ENCODE data around the gene KIF22.
A peak's percentile ranks its signal among the peaks of the same experiment; 100 is the strongest.

Gene KIF22

DNA sequence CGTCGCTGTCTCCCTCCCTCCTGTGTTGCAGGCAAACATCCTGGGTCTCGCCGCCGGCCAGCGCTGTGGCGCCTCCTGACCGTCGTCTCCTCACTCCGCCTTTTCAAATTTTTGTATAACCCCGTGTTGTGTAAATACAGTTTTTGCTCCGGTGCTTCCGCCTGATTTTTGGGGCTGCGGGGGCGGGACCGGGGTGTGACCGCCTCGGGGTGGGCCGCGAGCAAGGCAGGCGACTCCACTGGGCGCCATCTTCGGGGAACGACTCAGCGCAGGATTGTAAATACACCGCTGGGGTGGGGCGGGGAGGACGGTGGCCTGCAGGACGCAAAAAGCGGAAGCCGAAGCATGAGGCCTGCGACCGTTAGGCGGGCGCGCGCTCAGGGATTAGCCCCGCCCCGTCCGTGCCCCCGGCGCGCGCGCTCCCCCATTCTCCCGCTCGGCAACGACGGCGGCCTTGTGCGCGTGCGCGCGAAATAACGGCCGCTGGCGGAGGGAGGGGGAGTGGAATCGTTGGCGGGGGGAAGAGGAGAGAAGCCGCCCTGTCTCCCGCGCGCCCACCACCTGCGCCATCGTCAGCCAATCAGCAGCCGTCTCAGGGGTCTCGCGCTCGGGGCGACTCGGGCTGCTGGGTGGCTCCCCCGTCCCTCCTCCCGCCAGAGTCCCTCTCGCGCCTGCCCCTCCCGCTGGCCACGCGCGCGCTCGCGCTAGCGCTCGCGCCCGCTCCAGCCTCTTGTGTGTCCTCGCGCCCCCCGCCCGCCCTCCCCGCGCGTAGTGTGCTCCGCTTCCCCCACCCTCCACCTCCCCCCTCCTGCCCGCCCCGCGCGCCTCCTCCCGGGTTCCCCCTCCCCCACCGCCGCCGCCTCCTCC is 14.9 kb downstream of the KIF22 start:
- peaks cover 20 to 74% (median 57%) of the 10 kb centered on the region in 11 experiments; a peak in 21 of 22 replicates for H3K36me3 ChIP-seq

DNA sequence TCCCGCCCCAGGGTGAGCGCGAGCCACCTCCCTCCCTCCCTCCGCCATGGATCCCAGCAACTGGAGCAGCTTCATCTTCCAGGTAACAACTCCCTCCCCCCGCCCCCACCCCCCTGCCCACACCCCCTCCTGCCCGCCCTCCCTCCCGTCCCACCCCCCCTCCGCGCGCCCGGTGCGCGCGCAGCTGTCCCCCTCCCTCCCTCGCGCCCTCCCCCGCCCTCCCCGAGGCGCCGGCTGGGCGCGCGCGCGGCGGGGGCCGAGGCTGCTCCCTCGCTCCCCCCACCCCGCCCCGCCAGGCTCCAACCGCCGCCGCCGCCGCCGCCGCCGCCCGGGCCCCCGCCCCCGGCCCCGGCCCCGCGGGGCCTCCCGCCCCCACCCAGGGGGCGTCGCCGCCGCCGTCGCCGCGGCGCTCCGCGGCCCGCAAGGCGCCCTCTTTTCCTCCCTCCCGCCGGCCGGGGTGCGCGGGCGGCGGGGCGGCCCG is 15.6 kb downstream of the KIF22 start, which contains the start of gene MAZ:
MAZ (plus strand) TSS at position 431 of the 481 bp plus-strand sequence. CDS start 173 bp downstream, outside the sequence.
- TF ChIP-seq Cebpa-rat (IDR thresholded peaks at IDR 0.05) = no peak
- peaks cover 48 to 65% (median 55%) of the 10 kb centered on the region in 10 experiments for H3K4me1 ChIP-seq
- H3K27ac ChIP-seq = peak within 1 kb of the TSS; percentile 92 to 98 (median 96)
- H3K4me2 ChIP-seq = peak within 1 kb of the TSS; percentile 95 to 100 (median 100)
- H3K9ac ChIP-seq = peak within 1 kb of the TSS; percentile 92 to 99 (median 97)
- peak within 1 kb of the TSS; percentile 75 to 88 (median 81) for H3K4me3 ChIP-seq
- no peaks in the 10 kb centered on the region for H3K9me3 ChIP-seq (replicated peaks in 1 of 11)
- peaks cover 24 to 35% (median 31%) of the 10 kb centered on the region in 11 experiments; a peak in 21 of 22 replicates for H4K20me1 ChIP-seq
- no peaks in the 10 kb centered on the region for H3K27me3 ChIP-seq
- peaks cover 14 to 69% (median 51%) of the 10 kb centered on the region in 11 experiments; a peak in 21 of 22 replicates for H3K36me3 ChIP-seq

More for the DNA sequence above, 14.9 kb downstream of the KIF22 start:
- TF ChIP-seq Cebpa-rat (IDR thresholded peaks at IDR 0.05) = no peak
- Histone ChIP-seq H4K20me1 (peaks cover 19 to 28% (median 24%) of the 10 kb centered on the region in 11 experiments; a peak in 21 of 22 replicates), H3K27me3 (no peaks in the 10 kb centered on the region), H3K4me2 (peak overlapping the region; percentile 77 to 99 (median 96)), H3K4me3 (peak overlapping the region; percentile 67 to 79 (median 74)), H3K4me1 (peaks cover 42 to 59% (median 48%) of the 10 kb centered on the region in 10 experiments), H3K9me3 (replicated peaks in 1 of 11) (no peaks in the 10 kb centered on the region), H3K27ac (peak overlapping the region; percentile 91 to 98 (median 96)), H3K9ac (peak overlapping the region; percentile 92 to 97 (median 94))

DNA sequence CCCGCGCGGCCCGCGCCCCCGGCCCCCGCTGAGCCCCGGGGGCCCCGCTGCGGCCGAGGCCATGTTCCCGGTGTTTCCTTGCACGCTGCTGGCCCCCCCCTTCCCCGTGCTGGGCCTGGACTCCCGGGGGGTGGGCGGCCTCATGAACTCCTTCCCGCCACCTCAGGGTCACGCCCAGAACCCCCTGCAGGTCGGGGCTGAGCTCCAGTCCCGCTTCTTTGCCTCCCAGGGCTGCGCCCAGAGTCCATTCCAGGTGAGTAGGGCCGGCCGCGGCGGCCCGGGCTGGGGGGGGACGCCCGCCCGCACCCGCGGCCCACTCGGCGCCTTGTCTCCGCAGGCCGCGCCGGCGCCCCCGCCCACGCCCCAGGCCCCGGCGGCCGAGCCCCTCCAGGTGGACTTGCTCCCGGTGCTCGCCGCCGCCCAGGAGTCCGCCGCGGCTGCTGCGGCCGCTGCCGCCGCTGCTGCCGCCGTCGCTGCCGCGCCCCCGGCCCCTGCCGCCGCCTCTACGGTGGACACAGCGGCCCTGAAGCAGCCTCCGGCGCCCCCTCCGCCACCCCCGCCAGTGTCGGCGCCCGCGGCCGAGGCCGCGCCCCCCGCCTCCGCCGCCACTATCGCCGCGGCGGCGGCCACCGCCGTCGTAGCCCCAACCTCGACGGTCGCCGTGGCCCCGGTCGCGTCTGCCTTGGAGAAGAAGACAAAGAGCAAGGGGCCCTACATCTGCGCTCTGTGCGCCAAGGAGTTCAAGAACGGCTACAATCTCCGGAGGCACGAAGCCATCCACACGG is 16.3 kb downstream of the KIF22 start:
- Histone ChIP-seq H4K20me1 (peaks cover 24 to 40% (median 37%) of the 10 kb centered on the region in 11 experiments; a peak in 21 of 22 replicates), H3K9ac (peak overlapping the region; percentile 90 to 99 (median 96)), H3K4me1 (peaks cover 54 to 66% (median 62%) of the 10 kb centered on the region in 10 experiments), H3K4me2 (peak overlapping the region; percentile 95 to 100 (median 100)), H3K27me3 (no peaks in the 10 kb centered on the region), H3K4me3 (peak overlapping the region; percentile 74 to 88 (median 81)), H3K9me3 (replicated peaks in 1 of 11) (no peaks in the 10 kb centered on the region), H3K36me3 (peaks cover 11 to 62% (median 44%) of the 10 kb centered on the region in 11 experiments; a peak in 21 of 22 replicates), H3K27ac (peak overlapping the region; percentile 79 to 98 (median 96))
- no peak for TF ChIP-seq Cebpa-rat (IDR thresholded peaks at IDR 0.05)

DNA sequence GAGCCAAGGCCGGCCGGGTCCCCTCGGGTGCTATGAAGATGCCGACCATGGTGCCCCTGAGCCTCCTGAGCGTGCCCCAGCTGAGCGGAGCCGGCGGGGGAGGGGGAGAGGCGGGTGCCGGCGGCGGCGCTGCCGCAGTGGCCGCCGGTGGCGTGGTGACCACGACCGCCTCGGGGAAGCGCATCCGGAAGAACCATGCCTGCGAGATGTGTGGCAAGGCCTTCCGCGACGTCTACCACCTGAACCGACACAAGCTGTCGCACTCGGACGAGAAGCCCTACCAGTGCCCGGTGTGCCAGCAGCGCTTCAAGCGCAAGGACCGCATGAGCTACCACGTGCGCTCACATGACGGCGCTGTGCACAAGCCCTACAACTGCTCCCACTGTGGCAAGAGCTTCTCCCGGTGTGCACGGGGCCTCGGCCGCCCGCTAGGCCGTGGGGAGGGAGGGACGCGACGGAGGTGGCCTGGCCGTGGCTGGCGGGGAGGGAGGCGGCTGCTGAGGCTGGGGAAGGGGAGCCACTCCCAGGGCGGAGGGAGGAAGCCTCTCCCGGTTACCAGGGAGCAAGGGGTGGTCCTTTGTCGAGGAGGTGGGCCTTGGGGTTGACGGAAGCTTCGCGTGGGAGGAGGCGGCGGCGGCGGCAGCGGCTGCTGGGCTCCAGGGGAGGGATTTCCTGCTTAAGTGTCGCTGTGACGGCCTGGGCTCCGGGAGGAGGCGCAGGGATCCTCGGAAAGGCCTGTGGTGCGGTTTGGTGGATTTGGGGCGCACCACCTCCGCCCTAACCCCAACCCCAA is 17.1 kb downstream of the KIF22 start:
- Histone ChIP-seq H3K4me2 (peak overlapping the region; percentile 95 to 100 (median 100)), H3K4me3 (peak overlapping the region; percentile 74 to 88 (median 81)), H3K9ac (peak overlapping the region; percentile 90 to 99 (median 96)), H3K36me3 (peaks cover 11 to 54% (median 36%) of the 10 kb centered on the region in 11 experiments; a peak in 21 of 22 replicates), H3K27me3 (peaks cover 0 to 6% (median 0%) of the 10 kb centered on the region in 11 experiments; a peak in 2 of 22 replicates), H3K27ac (peak overlapping the region; percentile 79 to 98 (median 96)), H4K20me1 (peaks cover 24 to 44% (median 37%) of the 10 kb centered on the region in 11 experiments; a peak in 21 of 22 replicates), H3K4me1 (peaks cover 58 to 67% (median 62%) of the 10 kb centered on the region in 10 experiments), H3K9me3 (replicated peaks in 1 of 11) (no peaks in the 10 kb centered on the region)
- TF ChIP-seq Cebpa-rat (IDR thresholded peaks at IDR 0.05) = no peak

DNA sequence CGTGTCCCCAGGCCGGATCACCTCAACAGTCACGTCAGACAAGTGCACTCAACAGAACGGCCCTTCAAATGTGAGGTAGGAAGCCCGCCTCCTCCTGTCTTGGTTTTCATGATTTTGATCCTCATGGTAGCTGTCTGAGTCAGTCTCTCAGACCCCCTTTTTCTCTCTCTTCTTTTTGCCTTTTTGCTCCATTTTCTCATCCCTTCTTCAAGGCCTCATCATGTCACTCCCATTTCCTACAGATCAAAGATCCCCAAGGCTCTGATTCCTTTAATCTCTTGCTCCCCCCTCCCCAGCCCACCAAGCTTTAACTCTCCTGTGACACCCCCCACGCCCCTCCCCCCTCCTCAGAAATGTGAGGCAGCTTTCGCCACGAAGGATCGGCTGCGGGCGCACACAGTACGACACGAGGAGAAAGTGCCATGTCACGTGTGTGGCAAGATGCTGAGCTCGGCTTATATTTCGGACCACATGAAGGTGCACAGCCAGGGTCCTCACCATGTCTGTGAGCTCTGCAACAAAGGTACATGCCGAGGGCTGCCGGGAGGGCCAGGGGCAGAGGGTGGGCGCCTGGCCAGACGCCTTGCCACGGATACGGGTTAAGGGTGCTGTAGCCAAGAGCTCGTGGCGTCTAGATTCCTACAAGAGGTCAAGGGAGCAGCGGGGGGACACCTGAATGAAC is 17.8 kb downstream of the KIF22 start:
- H3K27me3 ChIP-seq = peaks cover 0 to 11% (median 0%) of the 10 kb centered on the region in 11 experiments; a peak in 3 of 22 replicates
- peaks cover 58 to 67% (median 62%) of the 10 kb centered on the region in 10 experiments for H3K4me1 ChIP-seq
- peak overlapping the region; percentile 95 to 100 (median 100) for H3K4me2 ChIP-seq
- peaks cover 24 to 44% (median 37%) of the 10 kb centered on the region in 11 experiments; a peak in 21 of 22 replicates for H4K20me1 ChIP-seq
- TF ChIP-seq Cebpa-rat (IDR thresholded peaks at IDR 0.05) = no peak
- H3K4me3 ChIP-seq = peak overlapping the region; percentile 74 to 88 (median 81)
- H3K36me3 ChIP-seq = peaks cover 11 to 47% (median 28%) of the 10 kb centered on the region in 11 experiments; a peak in 20 of 22 replicates
- H3K27ac ChIP-seq = peak overlapping the region; percentile 79 to 98 (median 96); a peak in 21 of 22 replicates
- no peaks in the 10 kb centered on the region for H3K9me3 ChIP-seq (replicated peaks in 1 of 11)
- peak overlapping the region; percentile 90 to 99 (median 96) for H3K9ac ChIP-seq

DNA sequence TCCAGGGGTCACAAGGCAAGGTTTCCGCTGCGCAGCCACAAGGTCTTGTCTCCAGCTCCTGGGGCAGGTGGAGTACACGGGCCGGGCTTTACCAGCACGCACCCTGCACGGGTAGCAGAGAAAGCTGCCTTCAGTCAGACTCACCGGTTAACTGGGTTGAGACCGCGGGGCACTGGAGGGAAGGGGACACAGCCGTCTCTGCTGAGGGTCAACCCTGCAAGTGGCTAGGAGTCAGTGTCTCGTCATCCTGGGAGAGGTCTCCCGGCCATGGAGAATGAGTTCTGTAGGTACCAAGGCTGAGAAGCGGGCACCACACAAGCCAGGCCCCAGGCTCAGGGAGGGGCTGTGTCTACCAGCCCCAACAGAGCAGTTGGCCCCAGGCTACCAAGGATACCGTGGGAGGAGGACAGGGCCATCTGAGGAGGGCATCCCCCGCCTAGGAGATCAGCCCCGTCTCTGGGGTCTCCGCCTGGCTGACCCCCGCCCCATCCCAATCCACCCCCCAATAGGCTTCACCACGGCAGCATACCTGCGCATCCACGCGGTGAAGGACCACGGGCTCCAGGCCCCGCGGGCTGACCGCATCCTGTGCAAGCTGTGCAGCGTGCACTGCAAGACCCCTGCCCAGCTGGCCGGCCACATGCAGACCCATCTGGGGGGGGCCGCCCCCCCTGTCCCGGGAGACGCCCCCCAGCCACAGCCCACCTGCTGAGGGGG is 18.6 kb downstream of the KIF22 start:
- peak overlapping the region; percentile 74 to 88 (median 81) for H3K4me3 ChIP-seq
- no peak for TF ChIP-seq Cebpa-rat (IDR thresholded peaks at IDR 0.05)
- peaks cover 11 to 39% (median 25%) of the 10 kb centered on the region in 11 experiments; a peak in 20 of 22 replicates for H3K36me3 ChIP-seq
- H3K9me3 ChIP-seq (replicated peaks in 1 of 11) = no peaks in the 10 kb centered on the region
- peaks cover 0 to 11% (median 0%) of the 10 kb centered on the region in 11 experiments; a peak in 3 of 22 replicates for H3K27me3 ChIP-seq
- H3K9ac ChIP-seq = peak overlapping the region; percentile 90 to 99 (median 96)
- H3K4me1 ChIP-seq = peaks cover 58 to 67% (median 62%) of the 10 kb centered on the region in 10 experiments
- peak overlapping the region in 10 of 11 experiments; percentile 79 to 98 (median 96); a peak in 21 of 22 replicates for H3K27ac ChIP-seq
- peak overlapping the region; percentile 95 to 100 (median 100) for H3K4me2 ChIP-seq
- H4K20me1 ChIP-seq = peaks cover 24 to 44% (median 37%) of the 10 kb centered on the region in 11 experiments; a peak in 21 of 22 replicates

Data from BLaER1 treated with 17β-estradiol and CSF1 and Interleukin-3, amounts not matched to agents 10 nM and 100 nM (cell line).